ENCODE measurements around the gene BCOR. TPM values are rescaled to one million over a fixed set of nuclear protein-coding genes. Genes with fewer than 3 reads are reported as not detected.

BCOR gene
- total and polyA plus RNA-seq, 2 of the 4 experiments (the other 2 are of a cell fraction): 7.5 to 9.0 TPM

- Histone ChIP-seq H3K27me3 (ENCODE audit: control insufficient read depth, insufficient read depth, low read length) (peaks cover 30% of the 10 kb centered on the region), H3K56ac (ENCODE audit: extremely low read depth, insufficient read depth, low read length) (no peak overlapping the region), H3K18ac (ENCODE audit: low read depth, low read length) (no peak overlapping the region), H3K9me3 (ENCODE audit: control insufficient read depth, insufficient read depth, low read length) (peaks cover 6% of the 10 kb centered on the region; the same call in 1 of the 2 replicates), H2BK20ac (ENCODE audit: low read depth, low read length) (no peak overlapping the region), H2BK15ac (ENCODE audit: low read depth, low read length) (no peak overlapping the region), H3K9me1 (ENCODE audit: insufficient read depth, low read length) (peaks cover 2% of the 10 kb centered on the region; the same call in 1 of the 2 replicates), H4K20me1 (ENCODE audit: insufficient read depth, low read length) (no peaks in the 10 kb centered on the region), H2AK5ac (ENCODE audit: low read depth, low read length) (no peak overlapping the region), H3K79me1 (ENCODE audit: low read depth in 1 of 2, low read length in 2 of 2) (no peaks in the 10 kb centered on the region), H3K4ac (ENCODE audit: low read depth, low read length) (no peak overlapping the region), H4K5ac (ENCODE audit: low read depth, low read length) (no peak overlapping the region), H2AFZ (replicated peaks; ENCODE audit: low read length, poor library complexity) (no peak overlapping the region), H3K14ac (replicated peaks; ENCODE audit: low read depth, low read length) (no peak overlapping the region), H4K91ac (ENCODE audit: insufficient read depth, low read depth, low read length) (no peak overlapping the region), H3K27ac (ENCODE audit: insufficient read depth, low read length) (no peak overlapping the region), H3K9ac (ENCODE audit: low read depth, low read length) (no peak overlapping the region), H4K8ac (ENCODE audit: low read depth in 2 of 2, low read length in 2 of 2) (no peak overlapping the region), H3K4me2 (ENCODE audit: low read depth, low read length) (no peak overlapping the region), H3K23ac (ENCODE audit: low read depth, low read length) (no peak overlapping the region), H3K4me1 (ENCODE audit: control insufficient read depth, insufficient read depth, low read length) (peaks cover 7% of the 10 kb centered on the region), H3K4me3 (ENCODE audit: insufficient read depth, low read depth, low read length) (no peak overlapping the region), H2AK9ac (replicated peaks; ENCODE audit: low read depth, low read length, poor library complexity) (no peak overlapping the region), H2BK5ac (ENCODE audit: low read depth, low read length, poor library complexity, severe bottlenecking) (no peak overlapping the region), H3K36me3 (ENCODE audit: control insufficient read depth, insufficient read depth, low read length) (no peaks in the 10 kb centered on the region), H2BK120ac (ENCODE audit: low read depth, low read length) (no peak overlapping the region)
- BruUV-seq (replicated peaks): no TSS peak
- intact Hi-C loops (cut with micrococcal nuclease): no loop called here
- TF ChIP-seq RAD21 (IDR thresholded peaks at IDR 0.05; ENCODE audit: low read length) (no peak), ELK1 (IDR thresholded peaks at IDR 0.05; ENCODE audit: borderline replicate concordance, low read depth, low read length) (no peak), RCOR1 (IDR thresholded peaks at IDR 0.05; ENCODE audit: insufficient replicate concordance, low read length) (no peak), FOS (IDR thresholded peaks at IDR 0.05; ENCODE audit: low read depth, low read length) (no peak), NFE2L2 (IDR thresholded peaks at IDR 0.05; ENCODE audit: low read depth, low read length) (no peak), MAZ (IDR thresholded peaks at IDR 0.05; ENCODE audit: borderline replicate concordance, low read depth, low read length) (no peak), RFX5 (IDR thresholded peaks at IDR 0.05; ENCODE audit: low read depth, low read length) (no peak), CHD1 (IDR thresholded peaks at IDR 0.05; ENCODE audit: low read depth, low read length) (no peak), CEBPB (IDR thresholded peaks at IDR 0.05; ENCODE audit: low read depth, low read length) (no peak)
- ChIA-PET POLR2A (ENCODE audit: unreplicated experiment) (no interaction called here), CTCF (interaction anchor here (1.0 kb wide), 1 partner anchor 77 kb away, joined by 3 read pairs; no protein-coding TSS in a partner anchor)
- in situ Hi-C loops (cut with MboI; ENCODE audit: low sequenced_read_pairs): no loop called here
- ATAC-seq (ENCODE audit: low read depth) (no peak), DNase-seq (no peak)
- WGBS, 2 experiments (ENCODE audit: extremely low coverage in 2 of 2, insufficient read length in 1 of 2): 50% methylated on average over 23 of the region's 47 CpGs; no CpG with 5 or more reads in 1 of the 2 experiments
- dilution Hi-C loops (cut with HindIII; ENCODE audit: low sequenced_read_pairs, unreplicated experiment): no loop called here
Measured at GRCh38 chrX:40007756-40008705, 89.7 kb downstream of the BCOR start.
